ENCODE data around the gene ST3GAL3.

DNA sequence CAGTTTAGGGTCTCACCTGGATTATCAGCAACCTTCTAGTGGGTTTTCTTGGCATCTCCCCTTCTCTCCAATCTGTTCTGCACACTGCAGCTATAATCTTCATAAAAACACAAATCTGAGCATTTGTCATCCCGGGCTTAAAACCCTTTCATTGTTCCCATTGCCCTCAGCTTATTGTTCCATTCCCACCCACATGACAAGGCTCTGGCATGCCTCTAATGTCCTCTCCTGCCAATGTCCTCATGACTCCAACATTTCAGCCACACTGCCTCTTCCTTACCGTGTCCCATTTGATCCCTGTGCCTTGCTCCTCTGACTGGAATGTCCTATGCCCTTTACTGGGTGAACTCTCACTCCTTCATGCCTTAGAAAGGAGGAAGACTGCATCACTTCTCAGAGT is 255.0 kb downstream of the ST3GAL3 start:
- TF ChIP-seq, protein P1, sequence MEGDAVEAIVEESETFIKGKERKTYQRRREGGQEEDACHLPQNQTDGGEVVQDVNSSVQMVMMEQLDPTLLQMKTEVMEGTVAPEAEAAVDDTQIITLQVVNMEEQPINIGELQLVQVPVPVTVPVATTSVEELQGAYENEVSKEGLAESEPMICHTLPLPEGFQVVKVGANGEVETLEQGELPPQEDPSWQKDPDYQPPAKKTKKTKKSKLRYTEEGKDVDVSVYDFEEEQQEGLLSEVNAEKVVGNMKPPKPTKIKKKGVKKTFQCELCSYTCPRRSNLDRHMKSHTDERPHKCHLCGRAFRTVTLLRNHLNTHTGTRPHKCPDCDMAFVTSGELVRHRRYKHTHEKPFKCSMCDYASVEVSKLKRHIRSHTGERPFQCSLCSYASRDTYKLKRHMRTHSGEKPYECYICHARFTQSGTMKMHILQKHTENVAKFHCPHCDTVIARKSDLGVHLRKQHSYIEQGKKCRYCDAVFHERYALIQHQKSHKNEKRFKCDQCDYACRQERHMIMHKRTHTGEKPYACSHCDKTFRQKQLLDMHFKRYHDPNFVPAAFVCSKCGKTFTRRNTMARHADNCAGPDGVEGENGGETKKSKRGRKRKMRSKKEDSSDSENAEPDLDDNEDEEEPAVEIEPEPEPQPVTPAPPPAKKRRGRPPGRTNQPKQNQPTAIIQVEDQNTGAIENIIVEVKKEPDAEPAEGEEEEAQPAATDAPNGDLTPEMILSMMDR (IDR thresholded peaks at IDR 0.05): no peak
- no peak for TF ChIP-seq POLR2A (IDR thresholded peaks at IDR 0.05)

Measured in breast epithelium (tissue), 3 donors.